HG03520 (cell line): ENCODE measurements around the gene PPIA.
"Not testable (repeated sequence)": the region's sequence is repeated elsewhere in the genome, so short reads cannot be mapped to it uniquely, and the experiment has no call there.

Experiments
- ATAC-seq: cut with Tn5 transposase; IDR thresholded peaks from one replicate; pipeline ENCODE4 v1.9.1; 2021; ENCODE audit warnings: mild to moderate bottlenecking, moderate library complexity; ENCODE audit not compliant: unreplicated experiment

The PPIA gene

DNA sequence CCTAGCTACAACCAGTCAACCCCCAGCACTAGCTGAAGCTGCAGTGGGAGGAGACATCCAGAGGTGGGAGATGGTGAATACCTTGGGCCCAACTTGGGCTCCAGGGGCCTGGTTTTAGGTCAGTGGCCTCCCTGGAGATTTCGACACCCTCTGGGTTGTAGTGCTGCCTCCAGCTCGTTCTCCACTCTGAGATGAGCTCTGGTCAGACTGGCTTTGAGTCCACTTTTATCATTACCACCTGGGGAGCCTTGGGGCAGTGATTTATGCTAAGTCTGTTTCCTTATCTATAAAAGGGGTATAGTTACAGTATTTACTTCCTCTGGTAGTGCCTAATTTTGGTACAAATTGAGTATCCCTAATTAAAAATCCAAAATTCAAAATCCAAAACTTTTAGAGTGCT is 22.8 kb downstream of the PPIA start:
- ATAC-seq, result no peak

DNA sequence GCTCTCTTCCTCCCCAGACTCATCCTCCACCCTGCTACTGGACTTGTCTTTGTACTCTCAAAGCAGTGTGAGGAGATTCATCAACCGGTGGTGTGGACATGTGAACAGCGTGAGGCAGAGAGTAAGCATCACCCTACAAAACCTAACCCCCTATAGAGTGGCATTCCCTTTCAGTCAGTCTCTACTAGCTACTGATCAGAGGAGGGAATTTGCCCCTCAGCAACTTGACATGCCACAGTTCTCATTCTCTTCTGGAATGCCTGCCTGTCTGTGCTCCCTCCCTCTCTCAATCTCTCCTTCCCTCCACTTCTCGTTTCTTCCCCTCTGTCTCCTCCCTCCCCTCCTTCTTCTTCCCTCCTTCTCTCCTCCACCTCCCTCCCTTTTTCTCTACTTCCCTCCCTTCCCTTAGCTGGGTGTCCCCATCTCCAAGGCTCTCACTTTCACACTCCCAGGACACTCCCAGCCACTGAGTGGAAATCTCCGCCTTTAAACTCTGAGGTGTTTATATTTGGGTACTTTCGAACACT is 26.8 kb downstream of the PPIA start:
- no peak for ATAC-seq

DNA sequence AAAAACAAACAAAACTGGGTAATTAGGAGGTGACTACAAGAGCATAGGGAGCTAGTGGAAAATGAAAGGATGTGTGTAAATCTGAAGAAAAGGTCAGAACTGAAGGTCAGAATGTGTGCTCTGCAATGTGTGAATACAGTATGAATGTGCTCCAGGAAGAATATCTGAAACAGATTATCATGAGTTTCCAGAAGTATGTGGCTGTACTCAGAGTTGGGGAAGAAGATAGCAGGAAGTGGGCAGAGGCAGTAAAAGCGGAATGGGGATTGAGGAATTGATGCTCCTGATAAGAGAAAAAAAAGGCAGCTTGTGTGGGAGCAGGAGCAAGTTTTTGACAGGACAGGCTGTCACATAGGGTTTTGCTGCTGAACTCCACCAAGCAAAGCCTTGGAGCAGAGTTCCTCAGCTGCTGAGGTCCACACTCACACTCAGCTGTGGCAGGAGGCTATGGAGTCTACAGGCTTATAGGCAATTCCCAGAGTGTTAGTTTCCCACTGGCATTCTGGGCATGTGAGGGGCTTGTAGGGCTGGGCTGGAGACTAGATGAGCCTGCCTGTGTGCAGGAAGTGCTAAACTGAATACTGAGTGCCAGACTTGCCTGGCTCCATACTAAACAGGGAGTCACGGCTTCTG is 28.5 kb downstream of the PPIA start:
- no peak for ATAC-seq

DNA sequence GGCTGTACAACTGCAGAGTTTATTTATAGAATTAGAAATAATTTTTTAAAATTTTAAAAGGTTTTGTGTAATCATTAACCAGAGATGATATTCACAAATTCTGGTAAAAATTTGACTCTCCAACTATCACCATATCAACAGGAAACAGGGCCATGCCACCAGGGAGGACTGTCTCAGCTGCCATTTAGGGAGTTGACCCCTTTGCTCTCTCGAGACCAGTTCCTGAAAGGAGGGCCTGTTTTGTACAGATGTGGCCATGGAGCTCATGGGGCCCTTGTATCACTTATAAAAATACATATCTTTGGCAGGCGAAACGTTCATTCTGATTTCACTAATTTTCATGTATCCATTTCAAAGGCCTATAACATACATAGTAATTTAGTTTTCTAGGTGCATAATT is 31.1 kb downstream of the PPIA start:
- no peak for ATAC-seq

DNA sequence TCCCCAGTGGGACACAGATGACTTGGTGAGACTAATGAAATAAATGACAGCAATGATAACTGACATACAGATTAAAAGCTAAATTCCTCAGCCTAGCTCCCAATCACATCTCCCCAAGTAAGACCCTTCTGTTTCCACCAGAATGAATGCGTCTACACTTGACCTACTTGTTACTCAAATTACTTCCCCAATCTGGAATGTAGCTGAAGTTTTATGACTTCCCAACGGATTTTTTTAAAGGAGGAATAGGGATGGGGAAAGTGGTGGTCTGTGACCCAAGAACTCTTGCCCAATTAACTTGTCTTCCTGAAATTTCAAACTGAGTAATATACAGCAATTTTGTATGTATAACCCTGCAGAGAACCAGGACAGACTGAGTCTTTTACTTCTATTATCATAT is 42.3 kb downstream of the PPIA start:
- ATAC-seq, result no peak

DNA sequence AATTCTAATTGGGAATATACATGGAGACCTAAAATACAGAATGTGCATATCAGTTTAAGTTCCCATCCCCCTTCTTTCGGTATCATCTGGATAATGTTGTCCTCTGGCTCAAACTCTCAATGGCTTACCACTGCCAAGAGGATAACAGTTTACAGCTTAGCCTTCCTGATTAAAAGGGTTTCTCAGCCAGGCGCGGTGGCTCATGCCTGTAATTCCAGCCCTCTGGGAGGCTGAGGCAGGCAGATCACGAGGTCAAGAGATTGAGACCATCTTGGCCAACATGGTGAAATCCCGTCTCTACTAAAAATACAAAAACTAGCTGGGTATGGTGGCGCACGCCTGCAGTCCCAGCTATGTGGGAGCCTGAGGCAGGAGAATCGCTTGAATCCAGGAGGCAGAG is 46.2 kb downstream of the PPIA start:
- not testable (repeated sequence) for ATAC-seq

DNA sequence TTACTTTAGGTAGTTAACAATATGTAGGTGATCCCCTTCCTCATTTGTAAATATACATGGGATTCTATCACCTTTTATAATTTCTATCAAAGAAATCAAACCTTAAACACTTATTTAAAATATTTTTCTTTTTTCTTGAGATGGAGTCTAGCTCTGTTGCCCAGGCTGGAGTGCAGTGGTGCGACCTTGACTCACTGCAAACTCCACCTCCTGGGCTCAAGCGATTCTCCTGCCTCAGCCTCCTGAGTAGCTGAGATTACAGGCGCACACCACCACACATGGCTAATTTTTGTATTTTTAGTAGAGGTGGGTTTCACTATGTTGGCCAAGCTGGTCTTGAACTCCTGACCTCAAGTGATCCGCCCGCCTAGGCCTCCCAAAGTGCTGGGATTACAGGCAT is 47.0 kb downstream of the PPIA start:
- not testable (repeated sequence) for ATAC-seq

DNA sequence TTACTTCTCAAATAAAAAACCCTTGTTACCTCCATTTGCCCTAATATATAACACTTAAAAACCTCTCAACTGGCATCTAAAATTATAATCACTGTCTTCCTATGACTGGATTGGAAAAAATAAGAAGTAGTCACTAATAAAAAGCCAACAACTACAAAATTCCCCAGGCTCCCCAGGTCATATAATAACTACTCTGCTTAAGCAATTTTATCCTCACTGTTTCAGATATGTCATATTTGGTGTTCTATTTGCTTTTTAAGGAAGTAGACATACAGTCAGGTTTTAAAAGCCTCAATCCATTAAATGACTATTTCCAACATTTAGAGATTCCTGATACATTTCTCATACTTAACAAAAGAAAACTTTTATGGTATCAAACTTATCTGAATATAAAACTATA is 49.0 kb downstream of the PPIA start:
- ATAC-seq, result no peak

DNA sequence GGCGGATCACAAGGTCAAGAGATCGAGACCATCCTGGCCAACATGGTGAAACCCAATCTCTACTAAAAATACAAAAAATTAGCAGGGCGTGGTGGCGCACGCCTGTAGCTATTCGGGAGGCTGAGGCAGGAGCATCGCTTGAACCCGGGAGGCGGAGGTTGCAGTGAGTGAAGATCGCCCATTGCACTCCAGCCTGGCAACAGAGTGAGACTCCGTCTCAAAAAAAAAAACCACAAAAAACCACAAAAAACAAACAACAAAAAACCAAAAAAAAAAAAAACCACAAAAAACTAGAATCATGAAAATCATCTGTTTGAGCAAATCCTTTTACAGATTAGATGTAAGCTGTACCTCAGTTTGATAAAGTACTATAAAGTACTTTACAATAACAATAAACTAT is 49.9 kb downstream of the PPIA start:
- not testable (repeated sequence) for ATAC-seq

DNA sequence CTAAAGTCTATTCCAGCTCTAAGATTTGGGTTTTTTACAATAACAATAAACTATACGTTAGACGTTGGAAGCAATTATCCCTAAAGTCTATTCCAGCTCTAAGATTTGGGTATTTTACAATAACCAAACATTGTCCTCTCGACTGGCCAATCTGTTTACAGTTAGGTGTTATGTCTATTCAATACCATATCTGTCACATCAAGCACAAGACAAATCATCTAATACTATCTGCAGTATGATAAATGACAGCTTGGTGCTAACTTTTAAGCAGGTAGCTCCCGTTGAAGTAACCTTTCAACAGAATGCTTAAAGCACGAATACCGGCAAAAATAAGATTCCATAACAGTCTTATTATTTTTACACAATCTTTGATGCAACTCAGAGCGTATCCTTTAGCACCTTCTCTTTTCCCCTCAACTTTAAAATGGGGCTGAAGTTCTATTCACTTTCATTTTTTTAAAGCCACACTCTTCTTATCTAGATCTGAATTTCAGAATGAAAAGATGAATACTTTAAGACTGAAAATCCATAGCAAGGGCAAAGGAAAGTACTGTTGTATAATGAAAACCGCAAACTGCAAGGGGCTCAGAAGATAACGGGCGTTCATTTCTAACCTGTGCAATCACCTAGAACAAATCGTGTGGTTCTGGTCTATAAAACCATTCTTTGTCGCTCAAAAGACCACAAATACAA is 50.5 kb downstream of the PPIA start:
- ATAC-seq, result no peak

DNA sequence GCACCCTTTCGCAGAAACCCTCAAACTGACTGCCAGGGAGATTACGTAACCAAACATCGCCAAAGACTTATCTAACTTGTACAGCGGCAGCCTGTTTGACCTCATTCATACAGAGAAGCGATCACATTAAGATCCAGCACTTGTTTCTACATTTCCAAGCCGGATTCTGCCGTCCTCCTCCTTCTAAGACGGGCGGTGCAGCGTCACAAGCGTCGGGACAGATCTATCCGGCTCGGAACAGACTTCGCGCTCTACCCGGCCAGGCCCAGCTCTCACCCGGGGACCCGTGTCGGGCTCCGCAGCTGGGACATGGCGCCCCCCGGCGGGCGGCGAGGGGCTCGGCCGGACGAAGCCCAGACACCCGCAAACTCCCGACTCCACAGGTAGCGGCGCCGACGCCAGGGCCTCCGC is 51.0 kb downstream of the PPIA start:
- peak; percentile 58 for ATAC-seq

DNA sequence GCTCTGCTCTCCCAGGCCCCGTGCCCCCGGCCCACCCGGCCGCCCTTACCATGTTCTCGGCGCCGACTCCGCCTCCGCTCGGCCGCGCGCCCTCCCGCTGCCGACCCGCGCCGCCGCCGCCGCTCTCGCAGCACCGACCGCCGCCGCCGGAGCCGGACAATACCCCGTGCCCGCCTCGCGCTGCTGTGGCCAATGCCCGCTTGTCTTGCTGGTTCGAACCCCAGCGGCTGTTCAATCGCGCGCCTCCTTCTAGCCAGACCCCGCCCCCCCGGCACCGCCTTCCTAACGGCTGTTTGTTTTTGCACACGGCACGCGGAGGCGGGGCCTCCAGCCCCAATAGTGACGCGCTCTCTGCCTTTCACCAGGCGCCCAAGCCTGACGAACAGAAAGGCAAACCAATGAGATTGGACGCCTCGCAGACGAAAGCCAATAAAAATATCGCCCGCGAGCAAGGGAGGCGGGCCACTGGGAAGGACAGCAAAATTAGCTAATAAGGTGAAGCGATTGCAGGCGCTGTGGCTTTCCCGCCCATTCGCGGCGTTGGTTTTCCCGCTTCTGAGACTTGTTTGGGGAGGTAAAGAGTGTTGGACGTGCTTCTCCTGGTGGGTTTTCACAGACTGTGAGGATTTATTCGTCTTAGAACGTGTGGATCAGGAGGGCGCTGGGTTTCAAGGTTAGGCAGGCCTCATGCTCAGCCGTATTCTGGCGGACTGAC is 51.6 kb downstream of the PPIA start, which contains the start of gene H2AZ2:
H2AZ2 (minus strand) TSS at position 168 of the 715 bp plus-strand sequence; CDS start at position 52, 116 bp downstream.
- peak; percentile 77 for ATAC-seq

DNA sequence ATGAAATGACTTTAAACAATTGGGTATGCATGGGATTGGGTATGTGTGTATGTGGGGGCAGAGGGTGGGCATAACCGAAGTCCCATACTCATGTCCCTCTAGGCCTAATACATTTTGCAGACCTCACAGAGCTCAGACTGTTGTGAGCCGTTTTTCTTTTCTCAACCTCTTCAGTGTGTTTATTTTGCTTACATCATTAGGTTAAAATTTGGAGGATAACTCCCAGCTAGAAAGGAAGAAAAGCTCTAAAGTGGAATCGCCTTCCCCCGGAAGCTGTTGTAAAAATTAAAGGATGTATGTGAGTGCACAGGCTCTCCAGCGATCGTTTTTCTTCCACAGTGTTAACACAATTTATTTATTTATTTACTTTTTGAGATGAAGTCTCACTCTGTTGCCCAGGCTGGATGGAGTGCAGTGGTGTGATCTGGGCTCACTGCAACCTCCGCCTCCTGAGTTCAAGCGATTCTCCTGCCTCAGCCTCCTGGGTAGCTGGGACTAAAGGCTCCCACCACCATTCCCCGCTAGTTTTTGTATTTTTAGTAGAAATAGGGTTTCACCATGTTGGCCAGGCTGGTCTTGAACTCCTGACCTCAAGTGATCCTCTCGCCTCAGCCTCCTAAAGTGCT is 52.9 kb downstream of the PPIA start:
- ATAC-seq, result no peak

DNA sequence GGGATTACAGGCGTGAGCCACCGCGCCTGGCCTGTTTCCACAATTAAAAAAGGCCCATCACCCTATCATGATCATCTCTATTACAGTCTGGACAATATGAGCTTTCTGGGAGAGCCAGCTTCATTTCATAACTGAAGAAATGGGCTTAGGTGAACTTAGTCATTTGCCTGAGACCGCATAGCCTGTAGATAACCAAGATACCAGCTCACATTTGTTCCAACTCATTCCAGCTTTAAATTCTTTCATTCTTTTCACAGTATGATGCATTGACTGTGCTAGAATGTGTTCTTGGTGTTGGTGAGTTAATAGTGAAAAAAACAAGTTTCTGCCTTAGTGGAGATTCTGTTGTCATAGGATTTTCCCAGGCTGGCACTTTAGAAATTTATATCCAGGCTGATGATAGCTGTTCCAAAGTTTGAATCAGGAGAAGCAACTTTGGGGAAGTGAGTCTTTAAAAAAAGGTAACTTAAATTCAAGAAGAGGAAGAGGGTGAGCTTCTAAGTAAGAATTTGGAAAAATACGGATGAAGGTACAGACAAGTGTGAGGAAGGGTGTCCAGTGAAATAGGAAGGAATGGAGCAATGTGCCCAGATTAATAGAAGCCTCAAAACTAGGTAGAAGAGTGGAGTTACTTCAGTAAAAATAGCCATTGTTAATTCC is 53.5 kb downstream of the PPIA start:
- no peak for ATAC-seq

DNA sequence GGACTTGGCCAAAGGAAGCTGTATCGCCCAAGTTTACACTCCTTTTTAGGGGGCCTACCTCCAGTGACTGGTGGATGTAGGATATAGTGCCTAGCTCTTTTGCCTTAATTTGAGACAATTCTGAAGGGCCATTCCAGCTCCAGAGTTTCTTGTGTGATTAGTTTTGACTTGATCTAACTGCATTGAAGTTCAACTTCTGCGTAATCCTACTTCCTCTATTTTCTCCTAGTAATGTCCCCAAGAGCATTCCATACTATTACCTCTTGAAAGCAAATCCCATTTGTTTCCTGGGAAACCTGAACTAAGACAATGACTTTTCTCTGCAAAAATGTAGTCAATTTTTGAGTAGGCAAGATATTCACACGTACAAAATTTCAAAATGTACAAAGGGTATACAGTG is 56.1 kb downstream of the PPIA start:
- no peak for ATAC-seq
